MM.1S (cell line): ENCODE measurements around the gene VWA7.

Source experiments
- EZH2 ChIP-seq: fragments of 300-600 bp; sonication (generic); optimal IDR thresholded peaks from 2 replicates; pipeline ENCODE3; 2017; ENCODE audit warnings: low read depth, mild to moderate bottlenecking, antibody characterized with exemption, low read length, mixed read lengths
- EZH2phosphoT487 ChIP-seq: fragments of 300-600 bp; sonication (generic); IDR thresholded peaks from 2 replicates; pipeline ENCODE4 v1.6.1; 2018; ENCODE audit warnings: antibody characterized with exemption, low read length
- TF ChIP-seq, protein P1 (sequence below): fragments of 300-600 bp; sonication (generic); IDR thresholded peaks from 2 replicates; pipeline ENCODE4 v1.5.1; 2016; ENCODE audit warnings: antibody characterized with exemption, low read length, mixed read lengths

DNA sequence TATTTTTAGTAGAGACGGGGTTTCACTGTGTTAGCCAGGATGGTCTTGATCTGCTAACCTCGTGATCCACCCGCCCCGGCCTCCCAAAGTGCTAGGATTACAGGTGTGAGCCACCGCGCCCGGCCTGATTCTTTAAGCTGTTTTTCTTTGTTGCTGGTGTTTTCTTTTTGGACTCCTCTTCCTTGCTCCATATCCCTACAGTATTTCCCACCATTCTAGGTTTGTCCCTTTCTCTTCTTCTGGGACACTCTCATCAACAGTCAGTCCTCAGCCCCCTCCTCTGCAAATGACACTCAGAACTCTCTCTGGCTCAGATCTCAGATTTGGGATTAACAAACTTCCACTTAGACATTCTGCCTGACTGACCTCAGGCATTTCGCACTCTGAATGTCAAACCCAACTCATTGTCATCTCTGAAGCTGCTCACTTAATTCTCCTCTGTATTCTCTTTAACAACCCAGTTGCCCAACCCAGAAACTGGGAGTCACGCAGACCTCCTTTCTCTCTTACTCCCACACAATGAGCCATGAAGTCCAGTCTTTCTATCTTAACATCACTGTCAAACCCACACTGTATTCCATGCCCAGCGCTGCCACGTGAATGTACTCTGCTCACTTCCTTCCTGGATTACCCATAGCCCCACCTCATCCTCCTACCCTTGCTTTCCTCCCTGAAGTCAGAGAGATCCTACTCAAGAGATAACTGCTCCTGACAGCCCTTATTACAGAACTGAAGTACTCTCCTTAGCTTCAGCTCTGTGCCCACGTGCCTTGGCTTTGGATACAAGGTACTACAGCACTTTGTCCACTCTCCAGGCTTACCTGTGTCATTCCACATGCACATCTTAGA, 51.4 kb downstream of the VWA7 start:
- TF ChIP-seq, protein P1, sequence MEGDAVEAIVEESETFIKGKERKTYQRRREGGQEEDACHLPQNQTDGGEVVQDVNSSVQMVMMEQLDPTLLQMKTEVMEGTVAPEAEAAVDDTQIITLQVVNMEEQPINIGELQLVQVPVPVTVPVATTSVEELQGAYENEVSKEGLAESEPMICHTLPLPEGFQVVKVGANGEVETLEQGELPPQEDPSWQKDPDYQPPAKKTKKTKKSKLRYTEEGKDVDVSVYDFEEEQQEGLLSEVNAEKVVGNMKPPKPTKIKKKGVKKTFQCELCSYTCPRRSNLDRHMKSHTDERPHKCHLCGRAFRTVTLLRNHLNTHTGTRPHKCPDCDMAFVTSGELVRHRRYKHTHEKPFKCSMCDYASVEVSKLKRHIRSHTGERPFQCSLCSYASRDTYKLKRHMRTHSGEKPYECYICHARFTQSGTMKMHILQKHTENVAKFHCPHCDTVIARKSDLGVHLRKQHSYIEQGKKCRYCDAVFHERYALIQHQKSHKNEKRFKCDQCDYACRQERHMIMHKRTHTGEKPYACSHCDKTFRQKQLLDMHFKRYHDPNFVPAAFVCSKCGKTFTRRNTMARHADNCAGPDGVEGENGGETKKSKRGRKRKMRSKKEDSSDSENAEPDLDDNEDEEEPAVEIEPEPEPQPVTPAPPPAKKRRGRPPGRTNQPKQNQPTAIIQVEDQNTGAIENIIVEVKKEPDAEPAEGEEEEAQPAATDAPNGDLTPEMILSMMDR = no peak
- TF ChIP-seq EZH2 (no peak), EZH2phosphoT487 (no peak)
